ES-I3 (cell line): ENCODE measurements around the gene CCDC120.

Source experiments
- H3K36me3 ChIP-seq: 2 replicates; pipeline ENCODE4 v1.6.1; 2013; ENCODE audit warnings: mild to moderate bottlenecking, low read length, control low read depth, moderate library complexity; ENCODE audit not compliant: insufficient read depth
- H3K4me1 ChIP-seq: 2 replicates; pipeline ENCODE4 v1.6.1; 2013; ENCODE audit warnings: mild to moderate bottlenecking, control low read depth, low read length; ENCODE audit not compliant: insufficient read depth
- H3K9ac ChIP-seq: 2 replicates; pipeline ENCODE4 v1.6.1; 2013; ENCODE audit warnings: low read depth, mild to moderate bottlenecking, low read length, moderate library complexity
- H3K9me3 ChIP-seq: 2 replicates; pipeline ENCODE4 v1.6.1; 2013; ENCODE audit warnings: mild to moderate bottlenecking, low read length, moderate library complexity; ENCODE audit not compliant: control insufficient read depth, insufficient read depth

CCDC120 gene

DNA sequence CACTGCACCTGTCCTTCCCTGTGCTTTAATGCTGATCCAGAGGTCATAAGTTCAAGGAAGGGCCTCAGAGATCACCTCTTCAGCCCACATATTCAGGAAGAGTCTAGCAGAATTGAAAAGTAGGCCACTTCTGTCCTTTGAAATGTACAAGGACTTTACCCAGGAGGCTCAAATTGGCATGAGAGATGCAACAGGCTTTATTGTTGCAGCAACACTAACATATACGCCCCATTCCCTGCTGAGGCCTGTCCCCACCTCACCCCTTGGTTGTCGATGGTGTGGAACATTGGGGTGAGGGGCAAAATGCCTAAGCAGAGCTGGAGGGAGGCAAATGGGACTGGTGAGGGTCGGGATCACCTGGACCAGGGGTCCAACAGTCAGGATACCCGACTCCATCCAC lies 12.2 kb downstream of the CCDC120 start:
- Histone ChIP-seq H3K9me3 (no peaks in the 10 kb centered on the region), H3K36me3 (peaks cover 4% of the 10 kb centered on the region; the same call in 1 of the 2 replicates), H3K9ac (no peak overlapping the region), H3K4me1 (no peaks in the 10 kb centered on the region)

- H3K36me3 ChIP-seq, result no peaks in the 10 kb centered on the region; the same call in 1 of the 2 replicates
- H3K4me1 ChIP-seq, result no peaks in the 10 kb centered on the region
- peak overlapping the region; percentile 50 for H3K9ac ChIP-seq
- no peaks in the 10 kb centered on the region for H3K9me3 ChIP-seq
Observed at GRCh38 chrX:49071877-49072711, 13.3 kb downstream of the CCDC120 start.

GRCh38 chrX:49072712-49073095 lies 13.9 kb downstream of the CCDC120 start:
- no peaks in the 10 kb centered on the region; the same call in none of the 2 replicates for H3K36me3 ChIP-seq
- H3K9ac ChIP-seq, result peak overlapping the region; percentile 50; the same call in 1 of the 2 replicates
- H3K4me1 ChIP-seq, result no peaks in the 10 kb centered on the region
- H3K9me3 ChIP-seq, result no peaks in the 10 kb centered on the region

DNA sequence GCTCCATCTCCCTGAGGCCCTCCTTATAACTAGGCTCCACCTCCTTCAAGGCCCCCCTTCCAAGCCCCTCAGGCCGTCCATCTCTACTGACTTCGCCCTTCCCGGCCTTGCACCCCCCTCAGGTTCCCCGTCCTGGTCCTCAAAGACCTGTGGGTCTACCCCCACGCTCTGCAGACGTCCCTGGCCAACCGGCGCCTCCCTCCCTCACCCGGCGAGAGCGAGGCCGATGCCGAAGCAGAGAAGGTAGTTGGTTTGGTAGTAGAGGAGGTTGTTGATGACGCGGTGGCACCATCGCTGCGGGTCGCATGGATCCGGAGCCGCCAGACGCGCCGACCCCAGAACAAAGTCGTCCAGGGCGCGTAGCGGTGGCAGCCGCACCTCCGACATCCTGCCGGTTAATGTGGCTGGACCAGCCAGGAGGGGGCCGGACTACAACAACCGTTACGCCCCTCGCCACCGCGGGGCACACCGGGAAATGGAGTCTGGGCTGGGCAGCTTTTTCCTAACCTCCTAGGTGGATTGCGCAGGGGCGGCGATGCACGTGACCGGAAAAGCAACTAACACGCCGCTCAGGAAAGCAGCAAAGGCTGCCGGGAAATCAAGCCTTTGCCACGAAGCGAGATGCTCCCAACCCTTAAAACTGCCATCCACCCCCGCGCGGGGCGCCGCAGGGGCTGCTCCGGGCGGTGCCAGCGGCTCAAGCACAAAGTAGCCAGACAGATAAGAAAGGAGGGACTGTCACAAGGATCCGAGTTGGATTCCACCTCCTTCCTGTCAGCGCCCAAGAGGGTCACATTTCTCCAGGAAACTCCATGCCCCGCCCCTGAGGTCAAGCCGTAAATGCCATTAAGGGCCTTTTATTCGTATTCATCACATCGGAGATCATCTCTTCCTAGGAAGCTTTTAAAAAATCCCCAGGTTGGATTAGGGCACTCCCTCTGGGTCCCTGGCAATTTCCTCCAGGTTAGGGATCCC lies 15.1 kb downstream of the CCDC120 start, which contains the start of gene PRAF2:
Gene PRAF2 (minus strand): TSS at position 402 of the 975 bp plus-strand sequence. CDS start 15 bp downstream, at position 387.
- Histone ChIP-seq H3K4me1 (peaks cover 7% of the 10 kb centered on the region; the same call in 1 of the 2 replicates), H3K9ac (peak within 1 kb of the TSS; percentile 50; the same call in 1 of the 2 replicates), H3K36me3 (no peaks in the 10 kb centered on the region; the same call in none of the 2 replicates), H3K9me3 (no peaks in the 10 kb centered on the region)

DNA sequence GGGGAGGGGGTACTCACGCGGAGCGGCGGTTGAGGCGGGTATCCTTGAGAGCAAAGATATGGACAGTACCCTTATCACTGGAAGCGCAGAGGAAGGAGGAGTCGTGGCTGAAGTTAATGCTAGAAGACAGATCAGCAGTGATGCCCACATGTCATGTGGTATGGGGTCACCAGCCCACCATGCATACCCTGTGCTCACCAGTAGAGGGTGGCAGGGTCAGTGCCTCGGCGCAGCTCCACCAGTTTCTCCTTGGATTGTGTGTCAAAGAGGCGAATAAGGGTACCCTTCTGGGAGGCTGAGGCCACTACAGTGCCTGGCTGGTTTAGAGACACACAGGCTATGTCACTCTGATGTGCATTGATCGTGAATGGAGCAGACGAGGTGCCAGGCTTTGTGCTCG lies 16.5 kb downstream of the CCDC120 start:
- peaks cover 8% of the 10 kb centered on the region; the same call in 1 of the 2 replicates for H3K4me1 ChIP-seq
- H3K9ac ChIP-seq, result no peak overlapping the region
- H3K9me3 ChIP-seq, result no peaks in the 10 kb centered on the region
- H3K36me3 ChIP-seq, result no peaks in the 10 kb centered on the region; the same call in none of the 2 replicates

GRCh38 chrX:49077941-49078340 lies 19.1 kb downstream of the CCDC120 start:
- no peaks in the 10 kb centered on the region for H3K9me3 ChIP-seq
- H3K36me3 ChIP-seq, result no peaks in the 10 kb centered on the region; the same call in none of the 2 replicates
- no peak overlapping the region for H3K9ac ChIP-seq
- H3K4me1 ChIP-seq, result peaks cover 8% of the 10 kb centered on the region; the same call in 1 of the 2 replicates

DNA sequence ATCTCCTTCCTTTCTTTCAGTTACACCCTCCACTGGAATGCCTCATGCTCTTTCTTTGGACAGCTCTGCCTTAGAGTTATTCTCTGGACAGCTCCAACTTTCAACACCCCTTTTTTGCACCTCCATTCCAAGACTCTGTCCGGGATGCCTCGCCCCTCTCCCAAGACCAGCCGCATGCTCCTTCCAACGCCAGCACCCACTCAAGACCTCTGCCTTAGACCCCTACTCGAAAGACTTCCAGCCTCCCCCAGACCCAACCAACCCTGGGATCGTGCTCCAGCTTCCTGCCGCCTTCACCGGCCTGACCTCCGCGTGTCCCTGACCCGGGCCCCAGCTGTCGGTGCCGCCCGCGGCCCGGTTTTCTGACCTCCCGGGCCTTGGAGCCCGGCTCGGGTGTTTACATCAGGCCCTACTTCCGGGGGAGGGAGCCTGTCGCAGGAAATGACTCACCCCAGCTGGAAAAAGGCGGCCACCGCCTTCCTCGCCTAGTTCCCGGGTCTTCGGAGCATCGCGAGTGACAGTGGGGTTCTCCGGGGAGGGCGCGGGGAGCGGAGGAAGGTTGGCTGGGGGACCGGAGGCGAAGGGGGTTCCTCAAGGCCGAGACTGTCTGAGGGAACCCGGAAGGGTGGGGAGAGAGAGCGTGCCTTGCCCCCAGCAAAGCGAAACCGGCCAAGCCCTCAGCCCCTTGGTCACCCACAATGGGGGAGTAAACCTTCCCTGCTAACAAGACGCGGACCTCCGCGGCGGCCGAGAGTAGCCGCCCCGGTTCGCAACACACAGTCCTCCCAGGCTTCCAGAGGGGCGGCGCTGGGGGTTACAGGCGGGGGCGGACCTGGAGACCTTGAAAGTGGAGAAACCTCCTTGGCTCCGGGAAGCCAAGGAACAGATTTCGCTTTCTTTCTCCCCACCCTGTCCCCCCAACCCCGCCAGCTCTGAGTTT lies 21.0 kb downstream of the CCDC120 start, which contains the start of gene WDR45:
Gene WDR45 (minus strand): TSS at position 399 of the 940 bp plus-strand sequence. CDS start 1,792 bp downstream, outside the sequence.
- no peaks in the 10 kb centered on the region for H3K9me3 ChIP-seq
- peaks cover 8% of the 10 kb centered on the region; the same call in 1 of the 2 replicates for H3K4me1 ChIP-seq
- H3K36me3 ChIP-seq, result no peaks in the 10 kb centered on the region; the same call in none of the 2 replicates
- H3K9ac ChIP-seq, result peak within 1 kb of the TSS; percentile 70

GRCh38 chrX:49082271-49082871 lies 23.6 kb downstream of the CCDC120 start:
- H3K9me3 ChIP-seq, result no peaks in the 10 kb centered on the region

GRCh38 chrX:49089553-49089952 lies 30.8 kb downstream of the CCDC120 start:
- Histone ChIP-seq H3K9ac (no peak overlapping the region), H3K9me3 (no peaks in the 10 kb centered on the region), H3K4me1 (0 out of 2 replicates have a peak, but pooled peaks cover 3% of the 10 kb centered on the region), H3K36me3 (no peaks in the 10 kb centered on the region)

More at GRCh38 chrX:49082271-49082871, 23.6 kb downstream of the CCDC120 start:
- H3K9ac ChIP-seq, result no peak overlapping the region
- peaks cover 11% of the 10 kb centered on the region; the same call in 1 of the 2 replicates for H3K4me1 ChIP-seq
- no peaks in the 10 kb centered on the region; the same call in 1 of the 2 replicates for H3K36me3 ChIP-seq

DNA sequence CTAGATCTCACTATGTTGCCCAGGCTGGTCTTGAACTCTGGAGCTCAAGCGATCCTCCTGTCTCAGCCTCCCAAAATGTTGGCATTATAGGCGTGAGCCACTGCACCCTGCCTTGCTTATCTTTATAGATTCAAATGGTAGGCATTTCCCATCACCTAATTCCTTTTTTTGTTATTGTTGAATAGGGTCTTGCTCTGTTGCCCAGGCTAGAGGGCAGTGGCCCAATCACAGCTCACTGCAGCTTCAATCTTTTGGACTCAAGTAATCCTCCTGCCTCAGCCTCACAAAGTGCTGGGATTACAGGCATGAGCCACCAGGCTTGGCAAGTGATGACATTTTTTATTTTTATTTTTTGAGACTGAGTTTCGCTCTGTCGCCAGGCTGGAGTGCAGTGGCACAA lies 37.6 kb downstream of the CCDC120 start:
- Histone ChIP-seq H3K9ac (no peak overlapping the region), H3K9me3 (no peaks in the 10 kb centered on the region), H3K36me3 (no peaks in the 10 kb centered on the region), H3K4me1 (no peaks in the 10 kb centered on the region)

DNA sequence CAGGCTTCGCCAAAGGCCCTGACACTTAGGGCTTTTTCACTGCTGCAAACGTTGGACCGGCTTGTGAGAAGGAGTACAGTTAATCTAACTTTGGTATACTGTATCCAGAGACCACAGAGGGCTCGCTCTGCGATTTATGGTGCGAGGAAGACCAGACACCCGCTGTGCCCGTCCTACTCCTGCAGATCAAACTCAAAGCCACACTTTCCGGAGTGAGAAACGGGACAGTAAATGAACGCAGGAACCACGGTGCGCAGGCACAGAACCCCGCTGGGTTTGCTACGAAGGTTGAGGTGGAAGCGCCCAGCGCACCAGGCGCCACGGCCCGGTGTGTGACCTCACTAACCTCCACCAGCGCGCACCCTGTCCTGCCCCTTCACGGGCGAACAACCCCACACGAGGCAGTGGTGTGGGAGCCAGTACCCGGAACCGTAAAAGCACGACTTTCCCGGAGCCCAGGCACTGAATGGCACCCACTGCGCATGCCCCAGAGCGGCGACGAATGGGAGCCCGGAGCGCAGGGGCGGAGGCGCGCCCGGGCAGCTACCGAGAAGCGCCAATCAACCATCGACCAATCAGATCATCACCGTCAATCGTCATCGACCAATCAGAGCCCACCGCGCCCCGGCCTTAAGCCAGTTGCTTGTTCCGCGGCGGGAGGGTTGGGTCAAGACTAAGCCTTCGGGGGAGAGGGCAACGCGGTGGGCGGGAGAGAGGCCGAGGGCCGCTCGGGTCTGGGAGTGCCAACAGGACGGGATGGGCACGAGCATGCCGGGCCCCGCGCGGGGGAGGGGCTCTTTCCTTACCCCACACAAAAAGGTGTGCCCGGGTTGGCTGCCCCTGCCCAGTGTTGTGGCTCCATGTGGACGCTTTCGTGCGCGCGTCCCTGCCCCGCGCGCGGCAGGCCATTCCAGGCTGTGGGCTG lies 42.2 kb downstream of the CCDC120 start:
- Histone ChIP-seq H3K9me3 (no peaks in the 10 kb centered on the region), H3K9ac (peak overlapping the region; percentile 64), H3K4me1 (no peaks in the 10 kb centered on the region), H3K36me3 (no peaks in the 10 kb centered on the region)

GRCh38 chrX:49101629-49101984 lies 42.8 kb downstream of the CCDC120 start:
- Histone ChIP-seq H3K36me3 (no peaks in the 10 kb centered on the region), H3K9me3 (no peaks in the 10 kb centered on the region), H3K9ac (peak overlapping the region; percentile 64), H3K4me1 (no peaks in the 10 kb centered on the region)
